Keratinocyte (primary cell): ENCODE measurements around the gene NMNAT1. TPM values are rescaled to one million over a fixed set of nuclear protein-coding genes. Genes with fewer than 3 reads are reported as not detected.

ENCODE experiments used
- DNase-seq: peaks from one replicate; pipeline ENCODE4 v3.0.0-alpha.2; 2011; ENCODE audit warnings: low read depth, missing footprints, low spot score
- FAIRE-seq: peaks from 2 replicates; lab custom pipeline; 2011; peaks lifted over from hg19 to GRCh38; lab: Jason Lieb, UNC
- H2AFZ ChIP-seq: 2 replicates; pipeline ENCODE4 v1.6.0; 2012; ENCODE audit warnings: low read length, control low read depth, inconsistent platforms; ENCODE audit not compliant: control insufficient read depth
- H3K27ac ChIP-seq: 2 replicates; pipeline ENCODE4 v1.5.1; 2011; ENCODE audit warnings: low read length; ENCODE audit not compliant: control insufficient read depth, insufficient read depth
- H3K27me3 ChIP-seq: 3 replicates; pipeline ENCODE4 v1.6.0; 2011; ENCODE audit warnings: low read length; ENCODE audit not compliant: control insufficient read depth, insufficient read depth; ENCODE audit errors: extremely low read depth
- H3K36me3 ChIP-seq, 2 experiments: 2 replicates in 1 of 2; 3 replicates in 1 of 2; pipeline ENCODE4 v1.5.1; 2011; ENCODE audit warnings: low read length in 2 of 2, mild to moderate bottlenecking in 1 of 2; ENCODE audit not compliant: control insufficient read depth in 2 of 2, insufficient read depth in 2 of 2; ENCODE audit errors: extremely low read depth in 1 of 2
- H3K4me1 ChIP-seq: 3 replicates; pipeline ENCODE4 v1.5.1; 2011; ENCODE audit warnings: low read length; ENCODE audit not compliant: control insufficient read depth, insufficient read depth; ENCODE audit errors: extremely low read depth
- H3K4me2 ChIP-seq: 3 replicates; pipeline ENCODE4 v1.6.0; 2011; ENCODE audit warnings: low read depth, low read length; ENCODE audit not compliant: control insufficient read depth, insufficient read depth; ENCODE audit errors: extremely low read depth
- H3K4me3 ChIP-seq, 3 experiments: fragments of 200-600 bp in 1 of 3; sonication (generic) in 1 of 3; 2 replicates in 2 of 3; 3 replicates in 1 of 3; pipeline ENCODE4 v1.5.1; 2011 to 2016; ENCODE audit warnings: low read length in 3 of 3, mild to moderate bottlenecking in 3 of 3, control low read depth in 2 of 3, inconsistent platforms in 1 of 3, low read depth in 1 of 3, mixed read lengths in 1 of 3, mixed run types in 1 of 3, moderate library complexity in 1 of 3; ENCODE audit not compliant: control insufficient read depth in 2 of 3, insufficient read depth in 2 of 3; ENCODE audit errors: extremely low read depth in 1 of 3
- H3K79me2 ChIP-seq: 2 replicates; pipeline ENCODE4 v1.6.0; 2012; ENCODE audit warnings: low read length; ENCODE audit not compliant: control insufficient read depth, insufficient read depth
- H3K9ac ChIP-seq: 3 replicates; pipeline ENCODE4 v1.6.0; 2011; ENCODE audit warnings: low read length; ENCODE audit not compliant: control insufficient read depth, insufficient read depth; ENCODE audit errors: extremely low read depth
- H3K9me1 ChIP-seq: 3 replicates; pipeline ENCODE4 v1.6.0; 2011; ENCODE audit warnings: low read length; ENCODE audit not compliant: control insufficient read depth, insufficient read depth; ENCODE audit errors: extremely low read depth
- H3K9me3 ChIP-seq: 2 replicates; pipeline ENCODE4 v1.5.1; 2012; ENCODE audit warnings: low read depth, low read length; ENCODE audit not compliant: control insufficient read depth
- H4K20me1 ChIP-seq: 3 replicates; pipeline ENCODE4 v1.6.0; 2011; ENCODE audit warnings: low read length; ENCODE audit not compliant: control insufficient read depth, insufficient read depth; ENCODE audit errors: extremely low read depth
- CTCF ChIP-seq, 3 experiments: IDR thresholded peaks in 1 of 3; conservative IDR thresholded peaks in 1 of 3; optimal IDR thresholded peaks in 1 of 3; 2 replicates in 2 of 3; 3 replicates in 1 of 3; pipeline versions ENCODE3 to v1.5.1; 2011; ENCODE audit warnings: low read length in 3 of 3, mild to moderate bottlenecking in 3 of 3, moderate library complexity in 2 of 3, control low read depth in 1 of 3, inconsistent platforms in 1 of 3; ENCODE audit not compliant: insufficient read depth in 2 of 3; ENCODE audit errors: extremely low read depth in 1 of 3
- EZH2 ChIP-seq: IDR thresholded peaks from one replicate; pipeline ENCODE4 v1.6.1; 2012; ENCODE audit warnings: inconsistent platforms, mild to moderate bottlenecking, low read length, moderate library complexity
- dilution Hi-C: fragments of 300-500 bp; cut with MboI; formaldehyde crosslinking; loops from one replicate; pipeline ENCODE4 v1.7.0; 2020; ENCODE audit warnings: low sequenced_read_pairs; ENCODE audit not compliant: extremely low pct_ligation_motif_present
- polyA plus RNA-seq, 5 experiments: library from polyadenylated mRNA; depleted of rRNA in 3 of 5; stranded (reverse) in 3 of 5; stranded (forward) in 1 of 5; unstranded in 1 of 5; fragments of >200 nt; gene quantifications; 1 replicate in 1 of 5; 2 replicates in 3 of 5; 3 replicates in 1 of 5; pipeline versions ENCODE4 v1.2.1 to v1.2.3, GENCODE V29; 2011 to 2012; ENCODE audit warnings: missing spikeins in 2 of 5, low read depth in 1 of 5, low replicate concordance in 1 of 5

Gene NMNAT1
- polyA plus RNA-seq, 1 donor (not counting 4 experiments of a cell fraction or from before 2014, with no cell fraction given): 16.2 TPM

GRCh38 chr1:10014016-10014415, 70.7 kb downstream of the NMNAT1 start:
- no peak for FAIRE-seq
- Histone ChIP-seq H3K4me1 (peaks cover 4% of the 10 kb centered on the region), H2AFZ (no peak overlapping the region), H3K27ac (no peak overlapping the region), H3K4me3 (no peak overlapping the region), H3K9ac (no peak overlapping the region), H3K9me3 (no peaks in the 10 kb centered on the region), H3K36me3 (no peaks in the 10 kb centered on the region), H3K27me3 (no peaks in the 10 kb centered on the region), H4K20me1 (no peaks in the 10 kb centered on the region), H3K79me2 (no peaks in the 10 kb centered on the region), H3K9me1 (peaks cover 4% of the 10 kb centered on the region), H3K4me2 (no peak overlapping the region)
- DNase-seq: no peak
- dilution Hi-C loops: no loop called here
- TF ChIP-seq CTCF (optimal IDR thresholded peaks at IDR 0.05 in 1 of 3, IDR thresholded peaks at IDR 0.05 in 1 of 3, conservative IDR thresholded peaks at IDR 0.05 in 1 of 3; ENCODE audit: extremely low read depth in 1 of 3, insufficient read depth in 2 of 3, low read length in 3 of 3): no peak
- TF ChIP-seq EZH2: no peak

- no peaks in the 10 kb centered on the region for H3K9me3 ChIP-seq
- H3K79me2 ChIP-seq: no peaks in the 10 kb centered on the region
- peaks cover 4% of the 10 kb centered on the region for H3K9me1 ChIP-seq
- no peak for FAIRE-seq
- no peak overlapping the region for H3K4me3 ChIP-seq
- H3K4me1 ChIP-seq: peaks cover 4% of the 10 kb centered on the region
- TF ChIP-seq CTCF (optimal IDR thresholded peaks at IDR 0.05 in 1 of 3, IDR thresholded peaks at IDR 0.05 in 1 of 3, conservative IDR thresholded peaks at IDR 0.05 in 1 of 3; ENCODE audit: extremely low read depth in 1 of 3, insufficient read depth in 2 of 3, low read length in 3 of 3): no peak
- DNase-seq: no peak
- H3K27ac ChIP-seq: no peak overlapping the region
- no peak overlapping the region for H3K9ac ChIP-seq
- dilution Hi-C loops: no loop called here
- H2AFZ ChIP-seq: no peak overlapping the region
- no peaks in the 10 kb centered on the region for H4K20me1 ChIP-seq
- H3K4me2 ChIP-seq: no peak overlapping the region
- H3K36me3 ChIP-seq: no peaks in the 10 kb centered on the region
- no peaks in the 10 kb centered on the region for H3K27me3 ChIP-seq
Measured at GRCh38 chr1:10019561-10019960, 76.3 kb downstream of the NMNAT1 start.
